K562 (cell line): ENCODE data around the gene AMBP. TPM values are rescaled to one million over a fixed set of nuclear protein-coding genes. Genes with fewer than 3 reads are reported as not detected.

ENCODE experiments used
- ATAC-seq: fragments of 200-7000 bp; cut with Tn5 transposase; 3 replicates; pipeline ENCODE4 v1.9.1; 2020; ENCODE audit warnings: moderate library complexity
- BruUV-seq: library from RNA; stranded (reverse); fragments of 400-500 nt; replicated peaks from 2 replicates; lab custom pipeline; 2021; lab: Mats Ljungman, UMichigan
- CTCF ChIA-PET: fragments of 300-600 bp; formaldehyde crosslinking; extraction: SDS; loops from one replicate; lab custom pipeline; 2021; ENCODE audit warnings: low intra/inter-chr PET ratio; lab: Yijun Ruan, JAX
- POLR2A ChIA-PET: fragments of 300-600, 350-650 bp; sonication (Branson Sonifier 250); formaldehyde crosslinking; extraction: SDS; loops from one replicate; lab custom pipeline; 2021; ENCODE audit warnings: antibody characterized with exemption, inconsistent platforms; lab: Yijun Ruan, JAX
- DNase-seq, 4 experiments: peaks; one replicate each; pipeline versions ENCODE4 v3.0.0 to v3.0.0-alpha.2; 2011 to 2018; ENCODE audit warnings: low spot score in 3 of 4, mixed read lengths in 3 of 4; ENCODE audit errors: extremely low read depth in 1 of 4
- FAIRE-seq: peaks from 2 replicates; lab custom pipeline; 2011; peaks lifted over from hg19 to GRCh38; lab: Jason Lieb, UNC
- H2AFZ ChIP-seq: 2 replicates; pipeline ENCODE4 v1.6.0; 2011; ENCODE audit warnings: low read depth, low read length, control low read depth, inconsistent platforms
- H3K27ac ChIP-seq: fragments of 200-600 bp; 3 replicates; pipeline ENCODE4 v1.8.0; 2011; ENCODE audit warnings: low read depth, mild to moderate bottlenecking, control low read depth, inconsistent platforms, low read length, moderate library complexity, mixed read lengths; ENCODE audit errors: extremely low read depth
- H3K27me3 ChIP-seq, 2 experiments: fragments of 300-600 bp in 1 of 2; 2 replicates in 1 of 2; 3 replicates in 1 of 2; pipeline versions ENCODE4 v1.6.0 to v1.8.0; 2011; ENCODE audit warnings: inconsistent platforms in 2 of 2, low read length in 2 of 2, mild to moderate bottlenecking in 1 of 2, mixed read lengths in 1 of 2, moderate library complexity in 1 of 2; ENCODE audit not compliant: control insufficient read depth in 2 of 2, insufficient read depth in 2 of 2
- H3K36me3 ChIP-seq: fragments of 300-600 bp; 3 replicates; pipeline ENCODE4 v1.8.0; 2011; ENCODE audit warnings: mild to moderate bottlenecking, low read length, inconsistent platforms; ENCODE audit not compliant: control insufficient read depth, insufficient read depth
- H3K4me1 ChIP-seq, 2 experiments: fragments of 200-600 bp in 1 of 2; replicated peaks in 1 of 2; 2 replicates in 1 of 2; 3 replicates in 1 of 2; pipeline versions ENCODE4 v1.5.1 to v1.8.0; 2011; ENCODE audit warnings: inconsistent platforms in 2 of 2, low read length in 2 of 2, mild to moderate bottlenecking in 1 of 2, mixed read lengths in 1 of 2, moderate library complexity in 1 of 2; ENCODE audit not compliant: control insufficient read depth in 2 of 2, insufficient read depth in 2 of 2
- H3K4me2 ChIP-seq: 2 replicates; pipeline ENCODE4 v1.6.1; 2011; ENCODE audit warnings: low read length, control low read depth, inconsistent platforms, mixed read lengths; ENCODE audit not compliant: insufficient read depth
- H3K4me3 ChIP-seq: fragments of 200-600 bp; sonication (generic), shearing (Covaris generic); 2 replicates; pipeline ENCODE4 v1.5.1; 2016; ENCODE audit warnings: control low read depth, inconsistent platforms
- H3K79me2 ChIP-seq: fragments of 200-600 bp; 3 replicates; pipeline ENCODE4 v1.8.0; 2011; ENCODE audit warnings: low read length, inconsistent platforms; ENCODE audit not compliant: control insufficient read depth, insufficient read depth
- H3K9ac ChIP-seq, 2 experiments: 2 replicates each; pipeline versions ENCODE4 v1.6.0 to v1.6.1; 2011; ENCODE audit warnings: low read depth in 2 of 2, low read length in 2 of 2, control low read depth in 1 of 2, inconsistent platforms in 1 of 2, mild to moderate bottlenecking in 1 of 2, mixed read lengths in 1 of 2; ENCODE audit not compliant: insufficient read depth in 1 of 2
- H3K9me1 ChIP-seq: one replicate; pipeline ENCODE4 v1.6.0; 2011; ENCODE audit warnings: inconsistent platforms, mild to moderate bottlenecking, low read length, moderate library complexity; ENCODE audit not compliant: control insufficient read depth, insufficient read depth
- H3K9me3 ChIP-seq: replicated peaks from 2 replicates; pipeline ENCODE4 v1.5.1; 2011; ENCODE audit warnings: low read depth, low read length, inconsistent platforms; ENCODE audit not compliant: control insufficient read depth, insufficient read depth
- H4K20me1 ChIP-seq: replicated peaks from 2 replicates; pipeline ENCODE4 v1.6.1; 2011; ENCODE audit warnings: low read length, inconsistent platforms, mixed read lengths; ENCODE audit not compliant: control insufficient read depth, insufficient read depth
- HOMEZ ChIP-seq: fragments of 250-450 bp; sonication (Bioruptor Pico); IDR thresholded peaks from 2 replicates; pipeline ENCODE4 v1.4.0; 2020; ENCODE audit warnings: mild to moderate bottlenecking, moderate library complexity
- IRF9 ChIP-seq: fragments of 450-650 bp; IDR thresholded peaks from 2 replicates; pipeline ENCODE4 v1.6.1; 2016; ENCODE audit warnings: missing biosample characterization, missing genetic modification characterization
- MYC ChIP-seq, 2 experiments: fragments of 250-450 bp in 1 of 2; sonication (Bioruptor Pico) in 1 of 2; IDR thresholded peaks; 2 replicates each; pipeline versions ENCODE4 v1.5.1 to v1.6.1; 2012 to 2021; ENCODE audit warnings: low read depth in 2 of 2, borderline replicate concordance in 1 of 2, improper control_type of control experiment in 1 of 2, low read length in 1 of 2, mild to moderate bottlenecking in 1 of 2, moderate library complexity in 1 of 2
- NEUROD1 ChIP-seq: fragments of 150-350 bp; IDR thresholded peaks from 2 replicates; pipeline ENCODE4 v1.6.1; 2014; ENCODE audit warnings: borderline replicate concordance, low read length, low read depth; ENCODE audit not compliant: partially characterized antibody
- POLR2AphosphoS2 ChIP-seq: IDR thresholded peaks from 2 replicates; pipeline ENCODE4 v1.6.1; 2012; ENCODE audit warnings: low read length, improper control_type of control experiment
- SMARCA4 ChIP-seq: fragments of 450-650 bp; IDR thresholded peaks from 2 replicates; pipeline ENCODE4 v1.6.1; 2016
- STAT5A ChIP-seq: IDR thresholded peaks from 2 replicates; pipeline ENCODE4 v1.6.1; 2012; ENCODE audit warnings: low read length, inconsistent platforms, borderline replicate concordance
- THRA ChIP-seq: fragments of 450-650 bp; IDR thresholded peaks from 2 replicates; pipeline ENCODE4 v1.6.1; 2017; ENCODE audit warnings: mild to moderate bottlenecking, moderate library complexity
- YBX1 ChIP-seq: fragments of 450-650 bp; IDR thresholded peaks from 2 replicates; pipeline ENCODE4 v1.7.1; 2016; ENCODE audit warnings: mild to moderate bottlenecking
- ZBTB43 ChIP-seq: sonication (generic); formaldehyde crosslinking; IDR thresholded peaks from 2 replicates; pipeline ENCODE4 v1.8.0; 2023; ENCODE audit warnings: mild to moderate bottlenecking, missing genetic modification reagents
- ZFP1 ChIP-seq: fragments of 450-650 bp; formaldehyde crosslinking; IDR thresholded peaks from 2 replicates; pipeline ENCODE4 v1.4.0; 2020; ENCODE audit warnings: mild to moderate bottlenecking, mixed read lengths
- WGBS: fragments of 100-300 bp; shearing (Covaris generic); methylation state at CpG from one replicate; pipeline ENCODE4 v1.1.6; 2016; ENCODE audit warnings: low coverage, mixed read lengths; ENCODE audit not compliant: insufficient coverage; ENCODE audit errors: missing lambda C conversion rate; 5-methylcytosine and 5-hydroxymethylcytosine counted together
- in situ Hi-C: fragments of 300-500 bp; cut with MboI; formaldehyde crosslinking; loops from 4 replicates; pipeline ENCODE4 v1.15.0; 2018; ENCODE audit warnings: inconsistent platforms, mixed read lengths
- intact Hi-C: fragments of 100-400 bp; cut with micrococcal nuclease; formaldehyde crosslinking; loops from 2 replicates; pipeline ENCODE4 v1.14.2; 2022
- polyA plus RNA-seq, 8 experiments: library from polyadenylated mRNA; depleted of rRNA in 4 of 8; stranded (reverse) in 5 of 8; unstranded in 3 of 8; fragments of >200 nt; fragmentation: Nextera tagmentation in 2 of 8; fragmentation: Illumina TruSeq in 1 of 8; extraction: Ambion mirVana in 2 of 8; extraction: Trizol in 1 of 8; gene quantifications; 2 replicates each; pipeline versions ENCODE4 v1.2.1 to v1.2.3, GENCODE V29; 2011 to 2014; ENCODE audit warnings: inconsistent platforms in 1 of 8, missing spikeins in 1 of 8
- total RNA-seq, 7 experiments: library from RNA; depleted of rRNA in 6 of 7; stranded (reverse); fragments of >200 nt in 6 of 7; fragmentation: Illumina TruSeq in 2 of 7; extraction: Trizol in 2 of 7; gene quantifications; 2 replicates each; pipeline versions ENCODE4 v1.2.1 to v1.2.3, GENCODE V29; 2011 to 2021; ENCODE audit warnings: low replicate concordance in 1 of 7

Gene AMBP
- total and polyA plus RNA-seq, 9 of the 15 experiments (the other 6 are each of a cell fraction or from before 2014, with no cell fraction given), result 1.3 TPM; not detected in 8

- POLR2A ChIA-PET, result no interaction called here
- no peak for FAIRE-seq
Observed at GRCh38 chr9:114025196-114025753, 52.8 kb downstream of the AMBP start.

More at GRCh38 chr9:114025196-114025753, 52.8 kb downstream of the AMBP start:
- WGBS, result 41% methylated on average over 3 of the region's 3 CpGs
- CTCF ChIA-PET, result no interaction called here
- Histone ChIP-seq H3K36me3 (peaks cover 3% of the 10 kb centered on the region; the same call in 1 of the 3 replicates), H3K27ac (no peak overlapping the region), H3K4me3 (no peak overlapping the region)
- ATAC-seq, result no peak
- TF ChIP-seq STAT5A (no peak), ZBTB43 (no peak), HOMEZ (CRISPR knock-in tag) (no peak), NEUROD1 (no peak), IRF9 (no peak), SMARCA4 (no peak), ZFP1 (CRISPR knock-in tag) (no peak), MYC (IDR thresholded peaks at IDR 0.05; ENCODE audit: low read depth, low read length) (no peak), MYC (CRISPR knock-in tag; IDR thresholded peaks at IDR 0.05; ENCODE audit: borderline replicate concordance, low read depth) (no peak), YBX1 (no peak), POLR2AphosphoS2 (no peak), THRA (no peak)
- TF ChIP-seq, all 486 proteins: peak for 0
- peaks cover 0 to 3% of the 10 kb centered on the region in 2 experiments; a peak in 1 of 5 replicates for H3K4me1 ChIP-seq
- no peaks in the 10 kb centered on the region for H4K20me1 ChIP-seq
- intact Hi-C loops (no loop called here), in situ Hi-C loops (no loop called here)
- H3K9me1 ChIP-seq, result peaks cover 3% of the 10 kb centered on the region
- H3K4me2 ChIP-seq, result no peak overlapping the region
- H3K27me3 ChIP-seq, result no peaks in the 10 kb centered on the region
- H3K79me2 ChIP-seq, result no peaks in the 10 kb centered on the region
- H3K9me3 ChIP-seq, result no peaks in the 10 kb centered on the region
- no TSS peak for BruUV-seq
- H2AFZ ChIP-seq, result no peak overlapping the region
- no peak for DNase-seq
- no peak overlapping the region for H3K9ac ChIP-seq
